ENCODE data around the gene TM4SF18.
"Not testable (repeated sequence)": the region's sequence is repeated elsewhere in the genome, so short reads cannot be mapped to it uniquely, and the experiment has no call there.

TM4SF18 gene

GRCh38 chr3:149368674-149369497, 35.5 kb upstream of the TM4SF18 start:
- no peak for DNase-seq

GRCh38 chr3:149368201-149368673, 34.8 kb upstream of the TM4SF18 start:
- DNase-seq = no peak

- peak in 1 of 2 donors; percentile 42 for DNase-seq
Measured at GRCh38 chr3:149366941-149367840, 33.8 kb upstream of the TM4SF18 start.

GRCh38 chr3:149366031-149366430, 32.6 kb upstream of the TM4SF18 start:
- no peak for DNase-seq

GRCh38 chr3:149364624-149365023, 31.2 kb upstream of the TM4SF18 start:
- no peak for DNase-seq

- no peak for DNase-seq
Measured at GRCh38 chr3:149363053-149363452, 29.6 kb upstream of the TM4SF18 start.

- DNase-seq = no peak
Measured at GRCh38 chr3:149362366-149362765, 28.9 kb upstream of the TM4SF18 start.

- no peak for DNase-seq
Measured at GRCh38 chr3:149356630-149357029, 23.2 kb upstream of the TM4SF18 start.

- DNase-seq = no peak
Measured at GRCh38 chr3:149356044-149356592, 22.7 kb upstream of the TM4SF18 start.

GRCh38 chr3:149353581-149354184, 20.2 kb upstream of the TM4SF18 start:
- DNase-seq = no peak

GRCh38 chr3:149352556-149352955, 19.1 kb upstream of the TM4SF18 start:
- DNase-seq = peak; percentile 49 to 81

GRCh38 chr3:149343951-149344350, 10.5 kb upstream of the TM4SF18 start:
- no peak for DNase-seq

- DNase-seq = peak; percentile 73 to 86
Measured at GRCh38 chr3:149342413-149343380, 9.3 kb upstream of the TM4SF18 start.

GRCh38 chr3:149340310-149340933, 7.0 kb upstream of the TM4SF18 start:
- DNase-seq = no peak

GRCh38 chr3:149339931-149340309, 6.5 kb upstream of the TM4SF18 start:
- peak; percentile 33 to 35 for DNase-seq

GRCh38 chr3:149337486-149337885, 4.0 kb upstream of the TM4SF18 start:
- DNase-seq = not testable (repeated sequence)

- DNase-seq = no peak
Measured at GRCh38 chr3:149336925-149337324, 3.5 kb upstream of the TM4SF18 start.

- no peak for DNase-seq
Measured at GRCh38 chr3:149332771-149333170, 665 bp downstream of the TM4SF18 start.

- no peak for DNase-seq
Measured at GRCh38 chr3:149332227-149332765, 1.1 kb downstream of the TM4SF18 start.

- DNase-seq = no peak
Measured at GRCh38 chr3:149331396-149331795, 2.0 kb downstream of the TM4SF18 start.

Data from inflammatory macrophage treated with lipopolysaccharide for 1 hour (primary cell).